ENCODE results near the gene SPOCK1.

SPOCK1 gene

GRCh38 chr5:137092831-137093230 lies 406.3 kb downstream of the SPOCK1 start:
- DNase-seq, result no peak
- intact Hi-C loops (cut with DNase I), result no loop called here

GRCh38 chr5:137091472-137091871 lies 407.7 kb downstream of the SPOCK1 start:
- intact Hi-C loops (cut with DNase I), result no loop called here
- peak in 26 of 42 donors; percentile 5 to 70 (median 38) for DNase-seq

GRCh38 chr5:137090721-137091120 lies 408.4 kb downstream of the SPOCK1 start:
- no peak for DNase-seq
- intact Hi-C loops (cut with DNase I), result no loop called here

GRCh38 chr5:137090151-137090550 lies 409.0 kb downstream of the SPOCK1 start:
- intact Hi-C loops (cut with DNase I), result no loop called here
- no peak for DNase-seq

- intact Hi-C loops (cut with DNase I), result no loop called here
- DNase-seq, result no peak
Observed at GRCh38 chr5:137088175-137088574, 411.0 kb downstream of the SPOCK1 start.

- intact Hi-C loops (cut with DNase I), result no loop called here
- DNase-seq, result peak in 3 of 42 donors; percentile 22 to 63 (median 46)
Observed at GRCh38 chr5:137086342-137086741, 412.8 kb downstream of the SPOCK1 start.

GRCh38 chr5:137085206-137085605 lies 413.9 kb downstream of the SPOCK1 start:
- no peak for DNase-seq
- intact Hi-C loops (cut with DNase I), result no loop called here

GRCh38 chr5:137084016-137084415 lies 415.1 kb downstream of the SPOCK1 start:
- intact Hi-C loops (cut with DNase I), result no loop called here
- peak in 1 of 42 donors; percentile 24 for DNase-seq

GRCh38 chr5:137082951-137083350 lies 416.2 kb downstream of the SPOCK1 start:
- intact Hi-C loops (cut with DNase I), result no loop called here
- DNase-seq, result peak in 1 of 42 donors; percentile 16

- peak in 38 of 42 donors; percentile 9 to 83 (median 51) for DNase-seq
- intact Hi-C loops (cut with DNase I), result no loop called here
Observed at GRCh38 chr5:137078171-137078665, 420.9 kb downstream of the SPOCK1 start.

GRCh38 chr5:137075163-137075970 lies 423.8 kb downstream of the SPOCK1 start:
- DNase-seq, result peak in 33 of 42 donors; percentile 10 to 75 (median 47)
- intact Hi-C loops (cut with DNase I), result no loop called here

GRCh38 chr5:137073189-137073588 lies 425.9 kb downstream of the SPOCK1 start:
- intact Hi-C loops (cut with DNase I), result no loop called here
- no peak for DNase-seq

- DNase-seq, result peak in 22 of 42 donors; percentile 10 to 70 (median 37)
- intact Hi-C loops (cut with DNase I), result no loop called here
Observed at GRCh38 chr5:137072361-137073115, 426.6 kb downstream of the SPOCK1 start.

GRCh38 chr5:137071931-137072330 lies 427.2 kb downstream of the SPOCK1 start:
- DNase-seq, result no peak
- intact Hi-C loops (cut with DNase I), result no loop called here

- peak in 31 of 42 donors; percentile 19 to 84 (median 54) for DNase-seq
Observed at GRCh38 chr5:137071526-137071925, 427.6 kb downstream of the SPOCK1 start.

GRCh38 chr5:137070521-137070920 lies 428.6 kb downstream of the SPOCK1 start:
- DNase-seq, result peak in 1 of 42 donors; percentile 30
- intact Hi-C loops (cut with DNase I), result no loop called here

More at GRCh38 chr5:137071526-137071925, 427.6 kb downstream of the SPOCK1 start:
- intact Hi-C loops (cut with DNase I), result no loop called here

- DNase-seq, result peak in 25 of 42 donors; percentile 23 to 73 (median 47)
Observed at GRCh38 chr5:137069358-137069757, 429.8 kb downstream of the SPOCK1 start.

GRCh38 chr5:137061382-137061781 lies 437.7 kb downstream of the SPOCK1 start:
- DNase-seq, result peak in 1 of 42 donors; percentile 40
- intact Hi-C loops (cut with DNase I), result no loop called here

More at GRCh38 chr5:137069358-137069757, 429.8 kb downstream of the SPOCK1 start:
- intact Hi-C loops (cut with DNase I), result no loop called here

- no peak for DNase-seq
- intact Hi-C loops (cut with DNase I), result no loop called here
Observed at GRCh38 chr5:137058089-137058488, 441.0 kb downstream of the SPOCK1 start.

GRCh38 chr5:137056676-137057075 lies 442.4 kb downstream of the SPOCK1 start:
- peak in 1 of 42 donors; percentile 33 for DNase-seq
- intact Hi-C loops (cut with DNase I), result no loop called here

Measured in head of caudate nucleus (tissue), 42 donors.